ENCODE results near the gene PCYOX1L.

Gene PCYOX1L

DNA sequence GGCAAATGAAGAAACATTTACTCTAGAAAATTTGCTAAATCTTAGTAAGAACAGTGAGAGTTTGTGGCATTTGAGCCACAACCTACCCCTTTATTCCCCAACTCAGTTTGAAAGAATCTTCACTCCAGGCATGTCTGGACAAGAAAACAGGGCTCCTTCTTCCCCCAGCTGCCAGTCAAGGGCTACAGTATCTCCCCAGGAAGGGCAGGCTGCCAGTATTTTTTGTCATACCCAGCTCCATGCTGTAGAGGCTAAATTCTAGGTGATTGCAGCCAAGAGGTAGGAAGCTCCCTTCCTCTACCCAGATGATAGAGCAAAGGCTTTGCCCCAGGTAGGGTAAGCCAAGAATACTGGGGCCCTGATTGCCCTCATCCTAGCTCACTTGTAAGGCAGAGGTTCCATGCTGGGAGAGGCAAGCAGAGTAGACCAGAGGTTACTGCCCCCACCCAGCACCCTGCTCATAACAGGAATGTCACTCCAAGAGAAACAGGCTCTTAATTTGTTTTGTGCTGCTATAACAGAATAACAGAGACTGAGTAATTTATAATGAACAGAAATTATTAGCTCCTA, 32.6 kb upstream of the PCYOX1L start:
- DNase-seq, result no peak
- Histone ChIP-seq H3K36me3 (no peaks in the 10 kb centered on the region), H3K27ac (no peak overlapping the region), H3K4me1 (peaks cover 0 to 10% (median 3%) of the 10 kb centered on the region in 4 donors), H3K9me3 (no peaks in the 10 kb centered on the region), H3K4me3 (no peak overlapping the region), H3K27me3 (no peaks in the 10 kb centered on the region)
- intact Hi-C loops (cut with DNase I; ENCODE audit: low total_unique reads), result no loop called here
- TF ChIP-seq, protein P1, sequence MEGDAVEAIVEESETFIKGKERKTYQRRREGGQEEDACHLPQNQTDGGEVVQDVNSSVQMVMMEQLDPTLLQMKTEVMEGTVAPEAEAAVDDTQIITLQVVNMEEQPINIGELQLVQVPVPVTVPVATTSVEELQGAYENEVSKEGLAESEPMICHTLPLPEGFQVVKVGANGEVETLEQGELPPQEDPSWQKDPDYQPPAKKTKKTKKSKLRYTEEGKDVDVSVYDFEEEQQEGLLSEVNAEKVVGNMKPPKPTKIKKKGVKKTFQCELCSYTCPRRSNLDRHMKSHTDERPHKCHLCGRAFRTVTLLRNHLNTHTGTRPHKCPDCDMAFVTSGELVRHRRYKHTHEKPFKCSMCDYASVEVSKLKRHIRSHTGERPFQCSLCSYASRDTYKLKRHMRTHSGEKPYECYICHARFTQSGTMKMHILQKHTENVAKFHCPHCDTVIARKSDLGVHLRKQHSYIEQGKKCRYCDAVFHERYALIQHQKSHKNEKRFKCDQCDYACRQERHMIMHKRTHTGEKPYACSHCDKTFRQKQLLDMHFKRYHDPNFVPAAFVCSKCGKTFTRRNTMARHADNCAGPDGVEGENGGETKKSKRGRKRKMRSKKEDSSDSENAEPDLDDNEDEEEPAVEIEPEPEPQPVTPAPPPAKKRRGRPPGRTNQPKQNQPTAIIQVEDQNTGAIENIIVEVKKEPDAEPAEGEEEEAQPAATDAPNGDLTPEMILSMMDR (IDR thresholded peaks at IDR 0.05), result no peak

DNA sequence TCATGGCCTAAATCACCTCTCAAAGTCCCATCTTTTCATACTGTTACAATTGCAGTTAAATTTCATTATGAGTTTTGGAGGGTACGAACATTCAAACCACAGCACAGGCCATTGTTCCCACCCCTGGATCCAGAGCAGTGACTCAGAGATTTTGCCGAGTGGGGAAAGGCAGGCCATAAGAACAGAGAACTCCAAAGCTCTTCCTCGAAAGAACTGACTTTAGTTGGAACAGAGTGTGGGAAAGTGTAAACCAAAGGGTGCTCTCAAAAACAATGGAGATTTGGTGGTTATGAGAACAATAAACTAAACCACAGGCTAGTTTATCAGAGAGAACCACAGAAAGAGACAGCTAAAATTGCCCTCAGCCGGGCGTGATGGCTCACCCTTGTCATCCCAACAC, 32.0 kb upstream of the PCYOX1L start:
- no peaks in the 10 kb centered on the region for H3K36me3 ChIP-seq
- H3K27me3 ChIP-seq, result no peaks in the 10 kb centered on the region
- no peak for DNase-seq
- H3K27ac ChIP-seq, result no peak overlapping the region
- TF ChIP-seq, protein P1 (IDR thresholded peaks at IDR 0.05), result no peak
- H3K9me3 ChIP-seq, result no peaks in the 10 kb centered on the region
- H3K4me3 ChIP-seq, result no peak overlapping the region
- intact Hi-C loops (cut with DNase I; ENCODE audit: low total_unique reads), result no loop called here
- H3K4me1 ChIP-seq, result peaks cover 0 to 4% (median under 1%) of the 10 kb centered on the region in 4 donors

DNA sequence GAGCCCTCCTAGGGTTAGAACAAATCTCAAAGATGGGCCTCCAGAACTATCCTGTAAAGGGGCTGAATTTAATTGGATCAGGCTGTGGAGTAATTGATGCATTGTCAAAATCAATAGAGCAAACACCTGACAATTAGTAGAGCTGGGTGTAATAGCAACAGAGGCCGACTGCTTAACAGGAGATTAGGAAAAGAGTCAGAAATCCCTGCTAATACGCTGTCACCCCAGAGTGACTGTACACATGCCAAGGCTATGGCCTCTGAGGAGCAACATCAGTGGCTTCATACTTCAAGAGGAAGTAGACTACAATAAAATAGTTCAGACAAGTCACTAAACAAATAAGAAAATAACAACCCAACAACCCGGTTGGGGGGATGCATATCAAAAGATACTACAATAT, 31.2 kb upstream of the PCYOX1L start:
- Histone ChIP-seq H3K27ac (no peak overlapping the region), H3K27me3 (no peaks in the 10 kb centered on the region), H3K4me1 (no peaks in the 10 kb centered on the region), H3K9me3 (no peaks in the 10 kb centered on the region), H3K4me3 (no peak overlapping the region), H3K36me3 (no peaks in the 10 kb centered on the region)
- intact Hi-C loops (cut with DNase I; ENCODE audit: low total_unique reads), result no loop called here
- TF ChIP-seq, protein P1 (IDR thresholded peaks at IDR 0.05), result no peak
- no peak for DNase-seq

DNA sequence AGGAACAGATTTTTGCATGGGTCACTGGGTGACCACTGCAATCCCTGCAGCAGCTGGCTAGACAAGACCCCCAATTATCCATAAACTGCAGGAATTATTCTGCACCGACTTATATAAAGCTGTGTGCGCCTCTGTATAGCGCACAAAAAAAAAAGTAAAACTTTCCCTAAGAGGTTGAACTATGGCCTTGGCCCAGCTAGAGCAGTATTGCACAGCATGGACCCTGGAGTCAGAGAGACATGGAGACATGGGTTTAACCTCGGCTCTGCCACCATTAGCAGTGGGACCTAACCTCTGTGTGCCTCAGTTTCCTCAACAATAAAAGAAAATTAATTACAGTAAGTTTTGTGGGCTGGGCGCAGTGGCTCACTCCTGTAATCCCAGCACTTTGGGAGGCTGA, 29.7 kb upstream of the PCYOX1L start:
- intact Hi-C loops (cut with DNase I; ENCODE audit: low total_unique reads), result no loop called here
- H3K4me3 ChIP-seq, result no peak overlapping the region
- DNase-seq, result no peak
- H3K27ac ChIP-seq, result no peak overlapping the region
- no peaks in the 10 kb centered on the region for H3K4me1 ChIP-seq
- no peaks in the 10 kb centered on the region for H3K27me3 ChIP-seq
- no peaks in the 10 kb centered on the region for H3K9me3 ChIP-seq
- peaks cover 0 to 8% (median 3%) of the 10 kb centered on the region in 3 donors for H3K36me3 ChIP-seq
- TF ChIP-seq, protein P1 (IDR thresholded peaks at IDR 0.05), result no peak

DNA sequence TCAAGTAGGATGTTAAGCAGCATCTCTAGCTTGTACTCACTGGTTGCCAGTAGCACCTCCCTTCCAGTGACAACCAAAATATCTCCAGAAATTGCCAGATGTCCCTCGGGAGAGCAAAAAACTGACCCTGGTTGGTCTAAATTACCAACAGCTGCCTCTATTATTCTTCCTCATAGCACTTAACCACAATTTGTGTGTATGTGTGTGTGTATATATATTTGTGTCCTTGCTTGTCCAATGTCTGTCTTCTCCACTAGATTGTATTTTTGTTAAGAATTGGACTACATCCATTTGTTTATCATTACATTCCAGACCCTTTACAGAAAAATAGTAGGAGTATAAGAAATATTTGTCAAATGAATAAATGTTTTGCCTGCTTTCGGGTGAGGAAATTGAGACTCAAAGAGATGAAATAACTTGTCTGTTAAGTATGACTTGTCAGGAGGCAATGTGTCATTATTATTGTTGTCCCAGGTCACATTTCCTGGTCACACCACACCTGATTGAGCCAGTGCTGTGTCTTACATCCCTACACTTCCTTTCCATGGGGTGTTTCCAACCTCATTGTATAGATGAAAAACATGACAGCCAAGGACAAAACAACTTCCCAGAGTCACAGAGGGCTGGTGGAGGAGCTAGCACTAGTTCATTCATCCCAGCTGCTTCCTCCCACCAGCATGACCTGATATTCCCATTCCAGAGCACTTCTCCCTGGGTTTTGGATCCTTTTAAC, 24.0 kb upstream of the PCYOX1L start:
- Histone ChIP-seq H3K36me3 (peaks cover 0 to 14% (median 3%) of the 10 kb centered on the region in 3 donors), H3K4me1 (no peaks in the 10 kb centered on the region), H3K9me3 (no peaks in the 10 kb centered on the region), H3K27ac (no peak overlapping the region), H3K27me3 (no peaks in the 10 kb centered on the region), H3K4me3 (no peak overlapping the region)
- intact Hi-C loops (cut with DNase I; ENCODE audit: low total_unique reads), result no loop called here
- no peak for DNase-seq
- TF ChIP-seq, protein P1 (IDR thresholded peaks at IDR 0.05), result no peak
